HL-60/S4 treated with phorbol 12-myristate 13-acetate at 8.2 ng/mL for 4 days and 3 days (cell line): ENCODE data around the gene CTTN.
"Not testable (repeated sequence)": the region's sequence is repeated elsewhere in the genome, so short reads cannot be mapped to it uniquely, and the experiment has no call there.

Source experiments
- in situ Hi-C: fragments of 300-500 bp; cut with MboI; formaldehyde crosslinking; loops from 2 replicates; pipeline ENCODE4 v1.15.0; 2022; ENCODE audit warnings: low sequenced_read_pairs

The CTTN gene

DNA sequence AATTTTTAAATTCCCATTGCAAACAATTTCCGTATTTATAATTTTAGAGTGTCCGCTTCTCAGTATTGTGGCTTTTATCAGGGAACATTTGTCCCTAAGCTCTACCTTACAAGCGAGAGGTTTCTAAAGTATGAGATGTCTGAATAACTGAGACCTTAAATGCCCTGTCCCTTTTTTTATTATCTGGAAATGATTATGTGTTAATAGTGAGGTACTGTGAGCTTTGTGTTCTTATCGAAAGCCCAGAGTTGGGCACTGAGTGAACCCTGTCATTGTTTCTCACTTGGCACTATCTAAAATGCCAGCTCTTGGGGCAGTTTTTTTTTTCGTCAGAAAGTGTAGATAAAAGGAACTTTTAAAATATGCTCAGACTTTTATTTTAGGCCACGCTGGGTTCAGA, 9.5 kb downstream of the CTTN start:
- in situ Hi-C loops = no loop called here

- in situ Hi-C loops = not testable (repeated sequence)
Measured at GRCh38 chr11:70408326-70408725, 10.0 kb downstream of the CTTN start.

DNA sequence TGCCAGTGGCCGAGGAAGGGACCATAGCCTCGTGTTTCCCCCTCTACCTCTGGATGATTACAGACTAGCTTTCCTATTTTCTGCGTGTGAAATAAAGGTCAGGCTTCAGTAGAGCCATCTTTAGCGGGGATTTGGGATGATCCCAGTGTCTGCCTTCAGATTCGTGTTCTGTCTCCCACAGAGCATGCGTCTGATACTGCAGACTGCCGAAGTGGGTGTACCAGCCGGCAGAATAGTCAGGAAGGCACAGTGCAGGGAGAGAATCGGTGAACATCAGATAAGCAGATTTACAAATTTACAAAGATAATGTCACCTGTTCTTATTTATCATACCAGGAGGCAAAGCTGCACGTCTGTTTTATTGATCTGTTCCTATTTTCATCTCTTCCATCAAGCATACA, 11.1 kb downstream of the CTTN start:
- in situ Hi-C loops = no loop called here

- in situ Hi-C loops = no loop called here
Measured at GRCh38 chr11:70409871-70410270, 11.5 kb downstream of the CTTN start.

- in situ Hi-C loops = no loop called here
Measured at GRCh38 chr11:70410276-70411205, 12.2 kb downstream of the CTTN start.

- in situ Hi-C loops = no loop called here
Measured at GRCh38 chr11:70411713-70412452, 13.6 kb downstream of the CTTN start.

- in situ Hi-C loops = no loop called here
Measured at GRCh38 chr11:70413151-70413550, 14.8 kb downstream of the CTTN start.

GRCh38 chr11:70414341-70415100, 16.2 kb downstream of the CTTN start:
- in situ Hi-C loops = no loop called here

- in situ Hi-C loops = no loop called here
Measured at GRCh38 chr11:70415191-70415590, 16.9 kb downstream of the CTTN start.

GRCh38 chr11:70415642-70416395, 17.5 kb downstream of the CTTN start:
- in situ Hi-C loops = no loop called here

DNA sequence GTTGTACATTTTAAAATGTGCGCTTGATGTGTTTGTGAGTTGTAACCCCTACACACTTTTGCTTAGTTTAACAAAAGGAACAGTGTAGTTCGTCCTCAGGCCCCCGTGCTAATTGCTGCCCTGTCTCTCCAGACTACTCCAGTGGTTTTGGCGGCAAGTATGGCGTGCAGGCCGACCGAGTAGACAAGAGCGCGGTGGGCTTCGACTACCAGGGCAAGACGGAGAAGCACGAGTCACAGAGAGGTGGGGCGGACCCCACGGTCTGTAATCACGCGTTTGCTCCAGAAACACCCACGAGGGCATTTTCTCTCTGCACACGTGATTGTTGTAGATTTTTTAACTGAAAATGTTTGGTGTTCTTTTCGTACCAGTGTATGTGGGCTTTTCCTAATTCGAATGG, 18.6 kb downstream of the CTTN start:
- in situ Hi-C loops = no loop called here

GRCh38 chr11:70418130-70418529, 19.8 kb downstream of the CTTN start:
- in situ Hi-C loops = no loop called here

- in situ Hi-C loops = no loop called here
Measured at GRCh38 chr11:70419307-70420007, 21.1 kb downstream of the CTTN start.

DNA sequence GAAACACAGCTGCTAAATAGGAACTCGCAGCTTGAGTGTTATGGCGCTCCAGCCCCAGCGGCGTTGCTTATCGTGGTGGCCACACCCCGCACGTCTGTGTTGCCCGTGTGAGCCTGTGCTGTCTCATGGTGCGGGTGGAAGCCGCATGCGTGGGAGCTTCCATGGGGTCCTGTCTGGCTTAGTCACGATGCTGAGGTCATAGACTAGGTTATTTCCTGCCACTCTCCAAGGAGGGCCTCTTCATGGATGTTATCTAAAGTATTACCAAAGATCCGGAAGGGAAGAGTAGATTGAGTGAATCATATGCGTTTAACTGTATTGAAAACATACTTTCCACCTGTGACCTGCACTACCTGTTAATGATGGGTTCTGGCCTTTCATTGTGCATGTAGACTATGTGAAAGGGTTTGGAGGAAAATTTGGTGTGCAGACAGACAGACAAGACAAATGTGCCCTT, 21.7 kb downstream of the CTTN start:
- in situ Hi-C loops = no loop called here

GRCh38 chr11:70420496-70420895, 22.2 kb downstream of the CTTN start:
- in situ Hi-C loops = no loop called here

- in situ Hi-C loops = no loop called here
Measured at GRCh38 chr11:70421123-70421522, 22.8 kb downstream of the CTTN start.

GRCh38 chr11:70422692-70423522, 24.6 kb downstream of the CTTN start:
- in situ Hi-C loops = no loop called here

DNA sequence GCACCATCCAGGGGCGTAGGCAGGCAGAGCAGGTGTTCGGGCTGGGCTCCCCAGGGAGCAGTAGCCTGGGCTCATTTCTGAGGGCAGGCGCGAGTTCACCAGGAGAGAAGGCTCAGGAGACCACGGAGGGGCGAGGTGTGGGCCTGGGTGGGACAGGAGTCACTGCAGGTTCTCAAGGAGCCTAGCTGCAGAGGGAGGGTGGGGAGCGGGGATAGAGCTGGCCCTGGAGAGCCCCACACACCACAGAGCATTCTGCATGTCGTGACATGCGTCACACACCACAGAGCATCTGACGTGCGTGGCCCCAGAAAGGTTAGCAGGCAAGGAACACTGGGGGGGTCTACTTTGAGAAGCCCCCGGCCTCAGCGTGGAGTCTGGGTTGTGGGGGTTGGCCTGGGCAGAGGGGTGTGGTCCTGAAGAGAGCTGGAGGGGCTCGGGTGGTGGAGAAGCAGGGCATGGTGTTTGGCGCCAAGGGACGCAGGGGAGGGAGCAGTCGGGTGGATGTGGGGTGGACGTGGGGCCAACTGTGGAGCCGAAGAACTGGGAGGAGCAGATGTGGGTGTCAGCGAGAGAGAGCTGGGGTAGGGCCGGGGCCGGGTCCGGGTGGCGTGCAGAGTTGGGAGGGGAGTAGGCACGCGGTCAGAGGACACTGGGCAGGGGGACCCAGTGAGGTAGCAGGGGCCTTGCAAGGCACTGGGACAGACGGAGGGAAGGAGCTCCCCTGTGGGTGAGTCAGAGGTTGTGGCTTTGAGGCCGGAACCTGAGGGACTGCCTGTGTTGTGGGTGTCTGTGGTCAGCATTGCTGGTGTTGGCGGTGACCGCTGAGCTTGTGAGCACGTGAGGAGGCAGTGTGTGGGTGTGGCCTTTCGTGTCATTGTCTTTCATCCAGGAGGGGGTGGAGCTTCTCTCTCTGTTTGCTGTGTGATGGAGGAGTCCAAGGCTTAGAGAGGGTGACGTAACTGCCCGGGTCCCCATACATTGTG, 25.5 kb downstream of the CTTN start:
- in situ Hi-C loops = no loop called here
